Panc1 (cell line): Measurements from ENCODE around the gene G6PC2. TPM values are rescaled to one million over a fixed set of nuclear protein-coding genes. Genes with fewer than 3 reads are reported as not detected.

Experiments used
- ATAC-seq: fragments of 200-7000 bp; cut with Tn5 transposase; 2 replicates; pipeline ENCODE4 v1.9.1; 2020; ENCODE audit warnings: mild to moderate bottlenecking, moderate library complexity
- BruUV-seq: library from RNA; stranded (reverse); fragments of 400-500 nt; replicated peaks from 2 replicates; lab custom pipeline; 2021; lab: Mats Ljungman, UMichigan
- CTCF ChIA-PET: fragments of 300-600 bp; sonication (Branson Sonifier 250); formaldehyde crosslinking; loops from one replicate; lab custom pipeline; 2022; ENCODE audit warnings: antibody characterized with exemption; lab: Charles Lee
- POLR2A ChIA-PET: fragments of 300-600 bp; sonication (Branson Sonifier 250); formaldehyde crosslinking; loops from one replicate; lab custom pipeline; 2022; ENCODE audit warnings: antibody characterized with exemption; lab: Charles Lee
- DNase-seq: peaks from one replicate; pipeline ENCODE4 v3.0.0-alpha.2; 2010; ENCODE audit warnings: low read depth, low spot score
- H3K27ac ChIP-seq: 2 replicates; pipeline ENCODE4 v1.5.1; 2011; ENCODE audit warnings: mild to moderate bottlenecking, low read length, inconsistent platforms
- H3K27me3 ChIP-seq: fragments of 200-500 bp; sonication (Bioruptor generic); 2 replicates; pipeline ENCODE4 v1.6.0; 2014; ENCODE audit warnings: low read length, inconsistent platforms; ENCODE audit not compliant: control insufficient read depth, insufficient read depth
- H3K36me3 ChIP-seq: fragments of 200-500 bp; sonication (Bioruptor generic); 2 replicates; pipeline ENCODE4 v1.5.1; 2014; ENCODE audit warnings: inconsistent platforms, mild to moderate bottlenecking, low read length, moderate library complexity; ENCODE audit not compliant: control insufficient read depth, insufficient read depth
- H3K4me1 ChIP-seq: 2 replicates; pipeline ENCODE4 v1.5.1; 2011; ENCODE audit warnings: inconsistent platforms, mild to moderate bottlenecking, low read length, moderate library complexity; ENCODE audit not compliant: control insufficient read depth, insufficient read depth
- H3K4me3 ChIP-seq, 2 experiments: 2 replicates each; pipeline ENCODE4 v1.5.1; 2011 to 2012; ENCODE audit warnings: low read depth in 2 of 2, low read length in 2 of 2, mild to moderate bottlenecking in 2 of 2, inconsistent platforms in 1 of 2, moderate library complexity in 1 of 2
- H3K9me3 ChIP-seq: fragments of 200-500 bp; sonication (Bioruptor generic); 2 replicates; pipeline ENCODE4 v1.5.1; 2014; ENCODE audit warnings: low read depth, mild to moderate bottlenecking, inconsistent platforms, low read length, moderate library complexity; ENCODE audit not compliant: control insufficient read depth, insufficient read depth
- POLR2AphosphoS5 ChIP-seq: IDR thresholded peaks from 2 replicates; pipeline ENCODE4 v1.6.1; 2012; ENCODE audit warnings: mild to moderate bottlenecking, low read depth, low read length, moderate library complexity
- SIN3A ChIP-seq: IDR thresholded peaks from 2 replicates; pipeline ENCODE4 v1.6.1; 2012; ENCODE audit warnings: low read depth, mild to moderate bottlenecking, low read length, moderate library complexity, borderline replicate concordance; ENCODE audit not compliant: insufficient read depth
- TCF7L2 ChIP-seq: IDR thresholded peaks from 2 replicates; pipeline ENCODE4 v1.6.1; 2011; ENCODE audit warnings: mild to moderate bottlenecking, low read depth, low read length, inconsistent platforms
- in situ Hi-C: cut with HindIII; loops from 2 replicates; pipeline ENCODE4 v1.10.0; 2016; ENCODE audit warnings: low sequenced_read_pairs, low pct_unique_long_range_greater_than_20kb
- intact Hi-C: fragments of 100-400 bp; cut with micrococcal nuclease; formaldehyde crosslinking; loops from one replicate; pipeline ENCODE4 v1.10.0; 2022; ENCODE audit not compliant: unreplicated experiment
- total RNA-seq: library from RNA; stranded (reverse); gene quantifications from one replicate; pipeline ENCODE4 v1.2.1, GENCODE V29; 2021; ENCODE audit not compliant: unreplicated experiment
- TF ChIP-seq, protein P1 (sequence below), 2 experiments: IDR thresholded peaks; 2 replicates each; pipeline ENCODE4 v1.6.1; 2011 to 2012; ENCODE audit warnings: low read depth in 2 of 2, control low read depth in 1 of 2, low read length in 1 of 2, mild to moderate bottlenecking in 1 of 2, moderate library complexity in 1 of 2; ENCODE audit not compliant: insufficient read depth in 1 of 2
- TF ChIP-seq, protein P2 (sequence below): fragments of 450-650 bp; IDR thresholded peaks from 2 replicates; pipeline ENCODE4 v1.5.1; 2017; ENCODE audit warnings: mild to moderate bottlenecking

The G6PC2 gene
- total RNA-seq, 1 experiment from 2014 or later, result not detected

DNA sequence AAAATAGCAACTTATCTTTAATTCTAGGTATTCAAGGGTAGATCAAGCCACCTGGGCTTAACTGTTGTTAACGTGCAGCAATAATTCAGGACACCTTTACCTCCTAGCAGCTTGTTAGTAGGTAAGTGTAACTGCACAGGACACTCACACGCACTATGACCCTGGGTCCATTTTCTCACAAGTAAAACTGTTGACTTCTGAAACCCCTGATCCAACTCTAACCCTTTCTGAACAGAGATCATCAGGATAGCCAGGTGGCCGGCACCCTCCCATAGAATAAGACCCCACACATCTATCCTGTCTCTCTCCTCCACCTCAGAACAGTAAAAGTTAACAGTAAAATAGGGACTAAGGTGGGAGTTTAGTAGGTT, 11.5 kb upstream of the G6PC2 start:
- TF ChIP-seq SIN3A (no peak), TCF7L2 (no peak), POLR2AphosphoS5 (no peak)
- TF ChIP-seq, protein P1, sequence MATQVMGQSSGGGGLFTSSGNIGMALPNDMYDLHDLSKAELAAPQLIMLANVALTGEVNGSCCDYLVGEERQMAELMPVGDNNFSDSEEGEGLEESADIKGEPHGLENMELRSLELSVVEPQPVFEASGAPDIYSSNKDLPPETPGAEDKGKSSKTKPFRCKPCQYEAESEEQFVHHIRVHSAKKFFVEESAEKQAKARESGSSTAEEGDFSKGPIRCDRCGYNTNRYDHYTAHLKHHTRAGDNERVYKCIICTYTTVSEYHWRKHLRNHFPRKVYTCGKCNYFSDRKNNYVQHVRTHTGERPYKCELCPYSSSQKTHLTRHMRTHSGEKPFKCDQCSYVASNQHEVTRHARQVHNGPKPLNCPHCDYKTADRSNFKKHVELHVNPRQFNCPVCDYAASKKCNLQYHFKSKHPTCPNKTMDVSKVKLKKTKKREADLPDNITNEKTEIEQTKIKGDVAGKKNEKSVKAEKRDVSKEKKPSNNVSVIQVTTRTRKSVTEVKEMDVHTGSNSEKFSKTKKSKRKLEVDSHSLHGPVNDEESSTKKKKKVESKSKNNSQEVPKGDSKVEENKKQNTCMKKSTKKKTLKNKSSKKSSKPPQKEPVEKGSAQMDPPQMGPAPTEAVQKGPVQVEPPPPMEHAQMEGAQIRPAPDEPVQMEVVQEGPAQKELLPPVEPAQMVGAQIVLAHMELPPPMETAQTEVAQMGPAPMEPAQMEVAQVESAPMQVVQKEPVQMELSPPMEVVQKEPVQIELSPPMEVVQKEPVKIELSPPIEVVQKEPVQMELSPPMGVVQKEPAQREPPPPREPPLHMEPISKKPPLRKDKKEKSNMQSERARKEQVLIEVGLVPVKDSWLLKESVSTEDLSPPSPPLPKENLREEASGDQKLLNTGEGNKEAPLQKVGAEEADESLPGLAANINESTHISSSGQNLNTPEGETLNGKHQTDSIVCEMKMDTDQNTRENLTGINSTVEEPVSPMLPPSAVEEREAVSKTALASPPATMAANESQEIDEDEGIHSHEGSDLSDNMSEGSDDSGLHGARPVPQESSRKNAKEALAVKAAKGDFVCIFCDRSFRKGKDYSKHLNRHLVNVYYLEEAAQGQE (IDR thresholded peaks at IDR 0.05; ENCODE audit: insufficient read depth in 1 of 2, low read depth in 2 of 2, low read length in 1 of 2), result no peak
- TF ChIP-seq, protein P2, sequence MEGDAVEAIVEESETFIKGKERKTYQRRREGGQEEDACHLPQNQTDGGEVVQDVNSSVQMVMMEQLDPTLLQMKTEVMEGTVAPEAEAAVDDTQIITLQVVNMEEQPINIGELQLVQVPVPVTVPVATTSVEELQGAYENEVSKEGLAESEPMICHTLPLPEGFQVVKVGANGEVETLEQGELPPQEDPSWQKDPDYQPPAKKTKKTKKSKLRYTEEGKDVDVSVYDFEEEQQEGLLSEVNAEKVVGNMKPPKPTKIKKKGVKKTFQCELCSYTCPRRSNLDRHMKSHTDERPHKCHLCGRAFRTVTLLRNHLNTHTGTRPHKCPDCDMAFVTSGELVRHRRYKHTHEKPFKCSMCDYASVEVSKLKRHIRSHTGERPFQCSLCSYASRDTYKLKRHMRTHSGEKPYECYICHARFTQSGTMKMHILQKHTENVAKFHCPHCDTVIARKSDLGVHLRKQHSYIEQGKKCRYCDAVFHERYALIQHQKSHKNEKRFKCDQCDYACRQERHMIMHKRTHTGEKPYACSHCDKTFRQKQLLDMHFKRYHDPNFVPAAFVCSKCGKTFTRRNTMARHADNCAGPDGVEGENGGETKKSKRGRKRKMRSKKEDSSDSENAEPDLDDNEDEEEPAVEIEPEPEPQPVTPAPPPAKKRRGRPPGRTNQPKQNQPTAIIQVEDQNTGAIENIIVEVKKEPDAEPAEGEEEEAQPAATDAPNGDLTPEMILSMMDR, result no peak
- in situ Hi-C loops (no loop called here), intact Hi-C loops (no loop called here)
- H3K36me3 ChIP-seq, result peaks cover 3% of the 10 kb centered on the region; the same call in 1 of the 2 replicates
- no peak for DNase-seq
- CTCF ChIA-PET, result no interaction called here
- H3K9me3 ChIP-seq, result no peaks in the 10 kb centered on the region
- peak overlapping the region; percentile 82 to 84 for H3K4me3 ChIP-seq
- TSS peak; percentile 78 for BruUV-seq
- peak overlapping the region; percentile 87 for H3K27ac ChIP-seq
- H3K4me1 ChIP-seq, result peaks cover 3% of the 10 kb centered on the region; the same call in 1 of the 2 replicates
- ATAC-seq, result peak; percentile 7; the same call in 1 of the 2 replicates
- peaks cover 9% of the 10 kb centered on the region for H3K27me3 ChIP-seq
- POLR2A ChIA-PET, result no interaction called here

GRCh38 chr2:168890006-168890782, 10.9 kb upstream of the G6PC2 start, which contains the start of gene SPC25:
Gene SPC25, minus strand, starts transcription at chr2:168890430. Its CDS starts 911 bp downstream, at chr2:168889519.
- BruUV-seq, result no TSS peak

More at GRCh38 chr2:168890006-168890782, 10.9 kb upstream of the G6PC2 start, which contains the start of gene SPC25:
- DNase-seq, result peak; percentile 60
- H3K4me3 ChIP-seq, result peak within 1 kb of the TSS; percentile 82 to 84
- TF ChIP-seq SIN3A (0 out of 2 replicates have a peak, but pooled peaks have one; percentile 84), POLR2AphosphoS5 (peak; percentile 65; the same call in 1 of the 2 replicates), TCF7L2 (0 out of 2 replicates have a peak, but pooled peaks have one; percentile 14)
- TF ChIP-seq, protein P2, result no peak
- H3K9me3 ChIP-seq, result no peaks in the 10 kb centered on the region
- ATAC-seq, result peak; percentile 100
- POLR2A ChIA-PET, result no interaction called here
- H3K27me3 ChIP-seq, result peaks cover 9% of the 10 kb centered on the region
- H3K4me1 ChIP-seq, result peaks cover 3% of the 10 kb centered on the region; the same call in 1 of the 2 replicates
- H3K36me3 ChIP-seq, result peaks cover 3% of the 10 kb centered on the region; the same call in 1 of the 2 replicates
- peak within 1 kb of the TSS; percentile 87 for H3K27ac ChIP-seq
- CTCF ChIA-PET, result no interaction called here
- in situ Hi-C loops (no loop called here), intact Hi-C loops (no loop called here)
